Lower lobe of right lung (tissue), 2 donors: Measurements from ENCODE around the gene TALDO1. TPM values are rescaled to one million over a fixed set of nuclear protein-coding genes. Genes with fewer than 3 reads are reported as not detected.

Source experiments
- ATAC-seq, 2 donors: fragments of 200-7000 bp; cut with Tn5 transposase; one replicate each; pipeline ENCODE4 v1.9.1; 2020 to 2022; ENCODE audit warnings: mild to moderate bottlenecking in 2 of 2, moderate library complexity in 2 of 2
- DNase-seq: peaks from one replicate; pipeline ENCODE4 v3.0.0-alpha.2; 2020
- H3K27ac ChIP-seq: fragments of 200-600 bp; one replicate; pipeline ENCODE4 v1.8.0; 2022
- H3K27me3 ChIP-seq: fragments of 200-600 bp; one replicate; pipeline ENCODE4 v1.8.0; 2022; ENCODE audit warnings: low read depth
- H3K36me3 ChIP-seq: fragments of 200-600 bp; one replicate; pipeline ENCODE4 v1.8.0; 2022; ENCODE audit warnings: mild to moderate bottlenecking
- H3K4me1 ChIP-seq: fragments of 200-600 bp; one replicate; pipeline ENCODE4 v1.8.0; 2022
- H3K4me3 ChIP-seq: fragments of 200-600 bp; one replicate; pipeline ENCODE4 v1.8.0; 2022; ENCODE audit warnings: mild to moderate bottlenecking
- H3K9me3 ChIP-seq: fragments of 200-600 bp; one replicate; pipeline ENCODE4 v1.8.0; 2022
- intact Hi-C: fragments of 100-400 bp; cut with DNase I; formaldehyde crosslinking; loops from one replicate; pipeline ENCODE4 v1.11.0; 2022
- total RNA-seq: library from RNA; stranded (reverse); fragmentation: NEBNext Ultra II Directional; extraction: Animal tissue kit (Norgen Biotek cat#: 25700); gene quantifications from one replicate; pipeline ENCODE4 v1.2.1, GENCODE V29; 2021
- TF ChIP-seq, protein P1 (sequence below): fragments of 200-600 bp; IDR thresholded peaks from one replicate; pipeline ENCODE4 v1.8.0; 2022; ENCODE audit warnings: antibody characterized with exemption, mild to moderate bottlenecking
- donor health status: DM: no; HTN: yes; CAD: no; lungs with severe emphysema.

The TALDO1 gene
- total RNA-seq, 1 donor from 2014 or later = 218 TPM

GRCh38 chr11:763073-763463 is 15.8 kb downstream of the TALDO1 start:
- no peaks in the 10 kb centered on the region for H3K27me3 ChIP-seq
- ATAC-seq = peak; percentile 69 to 79
- no peak overlapping the region for H3K4me3 ChIP-seq
- H3K9me3 ChIP-seq = no peaks in the 10 kb centered on the region
- H3K27ac ChIP-seq = no peak overlapping the region
- intact Hi-C loops = no loop called here
- DNase-seq = peak; percentile 60
- H3K4me1 ChIP-seq = peaks cover 6% of the 10 kb centered on the region
- TF ChIP-seq, protein P1, sequence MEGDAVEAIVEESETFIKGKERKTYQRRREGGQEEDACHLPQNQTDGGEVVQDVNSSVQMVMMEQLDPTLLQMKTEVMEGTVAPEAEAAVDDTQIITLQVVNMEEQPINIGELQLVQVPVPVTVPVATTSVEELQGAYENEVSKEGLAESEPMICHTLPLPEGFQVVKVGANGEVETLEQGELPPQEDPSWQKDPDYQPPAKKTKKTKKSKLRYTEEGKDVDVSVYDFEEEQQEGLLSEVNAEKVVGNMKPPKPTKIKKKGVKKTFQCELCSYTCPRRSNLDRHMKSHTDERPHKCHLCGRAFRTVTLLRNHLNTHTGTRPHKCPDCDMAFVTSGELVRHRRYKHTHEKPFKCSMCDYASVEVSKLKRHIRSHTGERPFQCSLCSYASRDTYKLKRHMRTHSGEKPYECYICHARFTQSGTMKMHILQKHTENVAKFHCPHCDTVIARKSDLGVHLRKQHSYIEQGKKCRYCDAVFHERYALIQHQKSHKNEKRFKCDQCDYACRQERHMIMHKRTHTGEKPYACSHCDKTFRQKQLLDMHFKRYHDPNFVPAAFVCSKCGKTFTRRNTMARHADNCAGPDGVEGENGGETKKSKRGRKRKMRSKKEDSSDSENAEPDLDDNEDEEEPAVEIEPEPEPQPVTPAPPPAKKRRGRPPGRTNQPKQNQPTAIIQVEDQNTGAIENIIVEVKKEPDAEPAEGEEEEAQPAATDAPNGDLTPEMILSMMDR = no peak
- H3K36me3 ChIP-seq = peaks cover 89% of the 10 kb centered on the region

DNA sequence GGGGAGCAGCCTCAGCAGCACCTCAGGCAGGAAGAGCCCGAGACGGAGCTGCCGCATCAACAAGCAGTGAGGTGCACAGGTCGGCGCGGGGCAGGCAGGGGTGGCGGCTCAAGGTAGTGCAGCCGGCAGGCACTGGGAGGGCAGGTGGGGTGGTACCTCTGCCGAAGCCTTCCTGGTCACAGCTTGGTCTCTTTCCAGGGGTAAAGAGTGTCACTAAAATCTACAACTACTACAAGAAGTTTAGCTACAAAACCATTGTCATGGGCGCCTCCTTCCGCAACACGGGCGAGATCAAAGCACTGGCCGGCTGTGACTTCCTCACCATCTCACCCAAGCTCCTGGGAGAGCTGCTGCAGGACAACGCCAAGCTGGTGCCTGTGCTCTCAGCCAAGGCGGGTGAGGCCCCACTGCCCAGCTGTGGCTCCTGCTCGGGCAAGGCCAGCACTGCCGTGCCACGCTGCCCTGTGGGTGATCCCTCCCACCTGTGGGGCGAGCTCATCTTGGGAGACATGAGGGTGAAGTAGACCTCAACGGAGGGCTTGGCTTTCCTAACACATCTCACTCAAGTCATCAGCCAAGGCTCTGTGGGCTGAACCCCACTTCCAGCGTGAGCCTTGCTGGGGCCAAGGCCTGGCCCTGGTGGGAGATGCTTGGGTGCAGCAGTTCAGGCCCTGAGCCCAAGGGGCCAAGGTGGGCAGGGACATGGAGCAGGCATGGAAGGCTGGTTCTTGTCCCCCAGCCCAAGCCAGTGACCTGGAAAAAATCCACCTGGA is 16.5 kb downstream of the TALDO1 start:
- H3K4me3 ChIP-seq = no peak overlapping the region
- intact Hi-C loops = no loop called here
- no peaks in the 10 kb centered on the region for H3K9me3 ChIP-seq
- no peak overlapping the region for H3K27ac ChIP-seq
- H3K4me1 ChIP-seq = peaks cover 6% of the 10 kb centered on the region
- TF ChIP-seq, protein P1 = no peak
- H3K27me3 ChIP-seq = no peaks in the 10 kb centered on the region
- H3K36me3 ChIP-seq = peaks cover 83% of the 10 kb centered on the region
- DNase-seq = no peak
- ATAC-seq = peak in 1 of 2 donors; percentile 1

DNA sequence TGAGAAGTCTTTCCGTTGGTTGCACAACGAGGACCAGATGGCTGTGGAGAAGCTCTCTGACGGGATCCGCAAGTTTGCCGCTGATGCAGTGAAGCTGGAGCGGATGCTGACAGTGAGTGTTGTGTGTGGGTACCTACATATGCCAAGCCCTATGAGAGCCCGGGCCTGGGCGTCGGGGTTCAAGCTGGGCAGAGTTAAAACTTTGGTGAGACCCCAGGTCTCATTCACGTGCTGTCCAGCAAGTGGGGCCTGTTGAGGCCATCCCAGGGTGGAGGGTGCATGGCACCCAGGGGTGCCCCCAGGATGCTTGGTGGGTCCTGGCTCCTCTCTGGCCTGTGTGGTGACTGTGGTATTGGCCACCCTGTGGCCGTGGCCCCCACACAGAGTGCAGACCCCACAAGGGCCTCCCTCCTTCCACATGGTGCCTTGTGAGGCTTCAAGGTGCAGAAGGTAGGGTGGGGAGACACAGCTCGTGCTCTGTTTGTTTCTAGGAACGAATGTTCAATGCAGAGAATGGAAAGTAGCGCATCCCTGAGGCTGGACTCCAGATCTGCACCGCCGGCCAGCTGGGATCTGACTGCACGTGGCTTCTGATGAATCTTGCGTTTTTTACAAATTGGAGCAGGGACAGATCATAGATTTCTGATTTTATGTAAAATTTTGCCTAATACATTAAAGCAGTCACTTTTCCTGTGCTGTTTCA is 17.2 kb downstream of the TALDO1 start:
- no peaks in the 10 kb centered on the region for H3K27me3 ChIP-seq
- H3K27ac ChIP-seq = no peak overlapping the region
- peaks cover 6% of the 10 kb centered on the region for H3K4me1 ChIP-seq
- DNase-seq = no peak
- no peak overlapping the region for H3K4me3 ChIP-seq
- no peaks in the 10 kb centered on the region for H3K9me3 ChIP-seq
- no peak for ATAC-seq
- TF ChIP-seq, protein P1 = no peak
- H3K36me3 ChIP-seq = peaks cover 75% of the 10 kb centered on the region
- intact Hi-C loops = no loop called here

DNA sequence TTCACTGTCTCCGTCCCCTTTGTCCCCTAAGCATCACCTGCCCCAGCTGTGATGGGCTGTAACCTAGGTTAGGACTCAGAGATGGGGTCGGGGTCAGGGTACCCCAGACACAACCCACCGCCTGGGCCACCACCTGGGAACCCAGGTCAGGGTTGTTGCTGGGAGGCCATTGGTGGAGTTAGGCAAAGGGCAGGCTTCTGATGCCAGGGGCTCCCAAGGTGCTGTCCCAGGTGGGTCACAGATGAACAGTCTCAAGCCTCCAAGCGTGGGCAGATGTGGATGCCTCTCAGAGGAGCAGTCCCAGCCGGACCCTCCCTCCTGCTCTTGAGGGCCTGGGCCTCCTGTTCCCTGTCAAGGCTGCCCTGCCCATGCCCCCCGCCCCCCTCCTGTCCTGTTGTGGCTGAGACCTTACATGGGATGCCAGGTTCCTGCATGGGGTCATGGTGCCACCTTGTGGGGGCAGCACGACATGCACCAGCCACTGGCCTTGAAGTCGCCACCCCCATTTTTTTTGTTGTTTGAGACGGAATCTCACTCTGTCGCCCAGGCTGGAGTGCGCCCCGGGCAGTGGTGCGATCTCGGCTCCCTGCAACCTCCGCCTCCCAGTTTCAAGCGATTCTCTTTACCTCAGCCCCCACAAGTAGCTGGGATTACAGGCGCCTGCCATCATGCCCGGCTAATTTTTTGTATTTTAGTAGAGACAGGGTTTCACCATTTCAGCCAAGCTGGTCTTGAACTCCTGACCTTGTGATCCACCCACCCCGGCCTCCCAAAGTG is 17.9 kb downstream of the TALDO1 start:
- no peaks in the 10 kb centered on the region for H3K27me3 ChIP-seq
- H3K4me1 ChIP-seq = peaks cover 6% of the 10 kb centered on the region
- no peaks in the 10 kb centered on the region for H3K9me3 ChIP-seq
- DNase-seq (peak; percentile 77), ATAC-seq (peak; percentile 43 to 62)
- no peak overlapping the region for H3K4me3 ChIP-seq
- no peak overlapping the region for H3K27ac ChIP-seq
- H3K36me3 ChIP-seq = peaks cover 72% of the 10 kb centered on the region
- TF ChIP-seq, protein P1 = peak; percentile 60
- intact Hi-C loops = no loop called here

GRCh38 chr11:765802-766091 is 18.5 kb downstream of the TALDO1 start:
- peaks cover 6% of the 10 kb centered on the region for H3K4me1 ChIP-seq
- no peaks in the 10 kb centered on the region for H3K9me3 ChIP-seq
- H3K27ac ChIP-seq = no peak overlapping the region
- H3K27me3 ChIP-seq = no peaks in the 10 kb centered on the region
- intact Hi-C loops = no loop called here
- DNase-seq (no peak), ATAC-seq (no peak)
- H3K4me3 ChIP-seq = no peak overlapping the region
- TF ChIP-seq, protein P1 = no peak
- H3K36me3 ChIP-seq = peaks cover 72% of the 10 kb centered on the region
